Measurements from ENCODE around the gene PUSL1.

Gene PUSL1

GRCh38 chr1:1309251-1310108 lies 1.1 kb downstream of the PUSL1 start:
- no peak for DNase-seq (ENCODE audit: low read depth)
- H3K4me3 ChIP-seq (ENCODE audit: control insufficient read depth, low read depth, low read length) = peak overlapping the region; percentile 58

GRCh38 chr1:1310109-1310385 lies 1.6 kb downstream of the PUSL1 start:
- TF ChIP-seq CTCF (IDR thresholded peaks at IDR 0.05; ENCODE audit: control insufficient read depth, insufficient read depth, low read depth, low read length, missing control alignments) = no peak
- H3K4me3 ChIP-seq (ENCODE audit: control insufficient read depth, low read depth, low read length) = no peak overlapping the region
- DNase-seq (ENCODE audit: low read depth) = no peak

More at GRCh38 chr1:1309251-1310108, 1.1 kb downstream of the PUSL1 start:
- TF ChIP-seq CTCF (IDR thresholded peaks at IDR 0.05; ENCODE audit: control insufficient read depth, insufficient read depth, low read depth, low read length, missing control alignments) = no peak

- no peak for DNase-seq (ENCODE audit: low read depth)
- no peak overlapping the region for H3K4me3 ChIP-seq (ENCODE audit: control insufficient read depth, low read depth, low read length)
- no peak for TF ChIP-seq CTCF (IDR thresholded peaks at IDR 0.05; ENCODE audit: control insufficient read depth, insufficient read depth, low read depth, low read length, missing control alignments)
These were observed 2.2 kb downstream of the PUSL1 start for GRCh38 chr1:1310476-1311053.

- DNase-seq (ENCODE audit: low read depth) = no peak
- no peak overlapping the region for H3K4me3 ChIP-seq (ENCODE audit: control insufficient read depth, low read depth, low read length)
- no peak for TF ChIP-seq CTCF (IDR thresholded peaks at IDR 0.05; ENCODE audit: control insufficient read depth, insufficient read depth, low read depth, low read length, missing control alignments)
These were observed 3.0 kb downstream of the PUSL1 start for GRCh38 chr1:1311107-1312104.

- DNase-seq (ENCODE audit: low read depth) = no peak
- TF ChIP-seq CTCF (IDR thresholded peaks at IDR 0.05; ENCODE audit: control insufficient read depth, insufficient read depth, low read depth, low read length, missing control alignments) = no peak
- no peak overlapping the region for H3K4me3 ChIP-seq (ENCODE audit: control insufficient read depth, low read depth, low read length)
These were observed 4.3 kb downstream of the PUSL1 start for GRCh38 chr1:1312450-1313314.
